GM19452 (cell line): ENCODE data around the gene OPRL1.

ENCODE experiments used
- ATAC-seq: cut with Tn5 transposase; IDR thresholded peaks from one replicate; pipeline ENCODE4 v1.9.1; 2021; ENCODE audit not compliant: unreplicated experiment

OPRL1 gene

GRCh38 chr20:64055893-64056638 is 23.8 kb upstream of the OPRL1 start:
- no peak for ATAC-seq

- no peak for ATAC-seq
Measured at GRCh38 chr20:64056639-64056888, 23.3 kb upstream of the OPRL1 start.

GRCh38 chr20:64056889-64057627 is 22.8 kb upstream of the OPRL1 start:
- no peak for ATAC-seq

GRCh38 chr20:64057628-64058498 is 22.0 kb upstream of the OPRL1 start:
- ATAC-seq: no peak

GRCh38 chr20:64058536-64058935 is 21.3 kb upstream of the OPRL1 start:
- ATAC-seq: no peak

GRCh38 chr20:64062276-64062595 is 17.6 kb upstream of the OPRL1 start:
- ATAC-seq: no peak

- ATAC-seq: peak; percentile 78
Measured at GRCh38 chr20:64062596-64063388, 17.1 kb upstream of the OPRL1 start, which contains the start of gene TCEA2. Gene TCEA2, plus strand, starts transcription at chr20:64063198. Its CDS starts 115 bp downstream, at chr20:64063313.

- no peak for ATAC-seq
Measured at GRCh38 chr20:64063389-64064144, 16.3 kb upstream of the OPRL1 start.

GRCh38 chr20:64064145-64064698 is 15.7 kb upstream of the OPRL1 start:
- no peak for ATAC-seq

- no peak for ATAC-seq
Measured at GRCh38 chr20:64065062-64065973, 14.6 kb upstream of the OPRL1 start.

- ATAC-seq: peak; percentile 48
Measured at GRCh38 chr20:64065974-64066343, 13.9 kb upstream of the OPRL1 start.

- no peak for ATAC-seq
Measured at GRCh38 chr20:64067005-64067632, 12.8 kb upstream of the OPRL1 start.

- no peak for ATAC-seq
Measured at GRCh38 chr20:64067733-64068307, 12.1 kb upstream of the OPRL1 start.

- ATAC-seq: no peak
Measured at GRCh38 chr20:64068386-64069208, 11.3 kb upstream of the OPRL1 start.

- ATAC-seq: no peak
Measured at GRCh38 chr20:64069209-64069613, 10.7 kb upstream of the OPRL1 start.

GRCh38 chr20:64069614-64070243 is 10.2 kb upstream of the OPRL1 start:
- ATAC-seq: no peak
